Measurements from ENCODE around the gene COL27A1. TPM values are rescaled to one million over a fixed set of nuclear protein-coding genes. Genes with fewer than 3 reads are reported as not detected.

COL27A1 gene
- 1 to 10 TPM; 2.7 to 3.7 TPM for total RNA-seq
- long read RNA-seq, partial matches to known transcripts = 2 of 2 reads
- long read RNA-seq, other reads (novel, unspliced or antisense) = 0 of 2 reads

- DNase-seq (peak; percentile 64 to 84), ATAC-seq (peak; percentile 92)
- intact Hi-C loops (cut with DNase I, micrococcal nuclease) = loop anchor here (10.0 kb wide), 2 partner anchors 119 to 129 kb away; no protein-coding TSS in a partner anchor
These were observed at the start of gene COL27A1 for GRCh38 chr9:114155263-114155994. Gene COL27A1, plus strand, starts transcription at chr9:114155537. Its CDS starts 414 bp downstream, at chr9:114155951.

DNA sequence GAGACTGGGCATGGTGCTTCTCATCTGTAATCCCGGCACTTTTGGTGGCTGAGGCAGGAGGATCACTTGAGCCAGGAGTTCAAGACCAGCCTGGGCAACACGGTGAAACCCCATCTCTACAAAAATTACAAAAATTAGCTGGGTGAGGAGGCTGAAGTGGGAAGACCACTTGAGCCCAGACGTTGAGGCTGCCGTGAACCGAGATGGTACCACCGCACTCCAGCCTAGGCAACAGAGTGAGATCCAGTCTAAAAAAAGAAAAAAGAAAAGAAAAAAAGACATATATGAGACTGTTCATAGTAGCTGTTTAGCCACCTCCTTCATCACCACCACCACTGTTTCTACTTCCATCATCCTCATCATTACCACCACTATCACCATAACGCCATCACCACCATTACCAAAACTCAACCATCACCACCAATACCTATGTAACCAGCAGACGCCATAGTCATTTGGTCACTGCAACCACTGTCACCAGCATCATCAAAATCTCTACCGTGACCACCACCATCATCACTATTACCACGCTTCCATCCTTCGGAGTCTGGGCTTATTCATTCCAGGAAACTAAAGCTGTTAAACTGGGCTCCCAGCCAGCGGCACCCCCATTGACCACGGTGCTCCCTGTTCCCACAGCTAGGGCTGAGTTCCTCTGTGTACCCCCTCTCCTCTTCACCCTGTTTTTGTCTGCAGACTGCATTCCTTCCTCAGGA is 47.9 kb upstream of the COL27A1 start:
- intact Hi-C loops (cut with DNase I, micrococcal nuclease) = loop anchor here in 1 of 2 donors (5.0 kb wide), 1 partner anchor 185 kb away; no protein-coding TSS in a partner anchor
- ATAC-seq = peak; percentile 56
- DNase-seq = no peak

DNA sequence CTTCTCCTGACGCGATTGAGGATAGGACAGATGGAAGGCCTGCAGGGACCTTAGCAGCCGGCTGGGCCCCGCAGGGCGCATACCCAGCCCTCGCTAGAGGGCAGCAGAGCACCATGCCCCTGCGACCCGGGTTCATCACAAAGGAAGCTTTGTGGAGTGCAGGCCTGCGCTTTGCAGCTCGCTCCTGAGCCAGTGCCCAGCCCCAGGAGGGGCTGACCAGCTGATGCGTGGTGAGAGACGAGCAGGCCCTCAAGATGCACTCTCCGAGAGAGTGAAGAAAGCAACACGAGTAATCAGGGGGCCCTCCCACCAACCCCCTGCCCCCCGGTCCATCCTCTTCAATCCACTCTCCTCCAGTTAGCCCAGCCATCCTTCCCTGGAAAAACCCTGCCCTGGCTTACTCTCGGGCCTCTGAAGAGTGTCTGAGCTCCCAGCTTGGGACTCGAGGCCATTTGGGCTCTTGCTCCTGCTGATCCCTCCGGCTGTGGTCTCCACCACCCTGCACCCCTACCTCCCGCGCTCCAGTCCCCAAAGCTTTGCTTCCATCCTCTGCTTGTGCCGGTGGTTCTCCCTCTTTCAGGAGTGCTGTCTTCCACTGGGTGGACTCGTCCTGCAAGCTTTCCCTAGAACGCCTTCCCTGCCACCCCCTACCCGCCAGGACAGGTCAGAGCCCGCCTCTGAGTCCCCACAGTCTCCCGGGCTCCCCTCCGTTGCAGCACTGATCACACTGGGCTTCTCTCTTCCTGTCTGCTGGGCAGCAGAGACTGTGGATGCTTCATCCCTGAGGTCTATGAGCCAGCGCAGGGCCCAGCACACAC is 47.1 kb upstream of the COL27A1 start:
- intact Hi-C loops (cut with DNase I, micrococcal nuclease) = loop anchor here in 1 of 2 donors (5.0 kb wide), 1 partner anchor 184 kb away; no protein-coding TSS in a partner anchor
- peak; percentile 62 to 83 for DNase-seq
- peak; percentile 99 for ATAC-seq

- ATAC-seq = no peak
- DNase-seq = no peak
- intact Hi-C loops (cut with DNase I, micrococcal nuclease) = loop anchor here in 1 of 2 donors (5.0 kb wide), 1 partner anchor 183 kb away; no protein-coding TSS in a partner anchor
These were observed 46.2 kb upstream of the COL27A1 start for GRCh38 chr9:114109124-114109523.

DNA sequence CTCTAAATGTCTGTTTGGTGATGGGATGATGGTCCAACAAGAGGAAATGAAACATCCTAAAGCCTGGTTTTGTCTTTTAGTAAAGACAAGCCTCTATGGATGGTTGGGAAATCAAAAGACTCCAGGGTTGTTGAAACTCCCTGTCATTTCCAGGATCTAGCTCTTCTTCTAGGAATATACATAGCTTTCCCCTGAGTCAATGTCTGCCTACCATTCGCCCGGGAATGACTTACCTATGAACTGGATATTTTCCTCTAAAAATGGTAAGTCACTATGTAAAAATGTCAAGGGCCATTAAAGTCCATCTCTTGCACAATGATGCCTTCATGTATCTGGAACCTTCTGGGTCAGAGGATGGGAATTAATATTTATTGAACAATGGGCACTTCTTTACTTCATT is 45.2 kb upstream of the COL27A1 start:
- intact Hi-C loops (cut with DNase I, micrococcal nuclease) = no loop called here
- ATAC-seq (no peak), DNase-seq (no peak)

DNA sequence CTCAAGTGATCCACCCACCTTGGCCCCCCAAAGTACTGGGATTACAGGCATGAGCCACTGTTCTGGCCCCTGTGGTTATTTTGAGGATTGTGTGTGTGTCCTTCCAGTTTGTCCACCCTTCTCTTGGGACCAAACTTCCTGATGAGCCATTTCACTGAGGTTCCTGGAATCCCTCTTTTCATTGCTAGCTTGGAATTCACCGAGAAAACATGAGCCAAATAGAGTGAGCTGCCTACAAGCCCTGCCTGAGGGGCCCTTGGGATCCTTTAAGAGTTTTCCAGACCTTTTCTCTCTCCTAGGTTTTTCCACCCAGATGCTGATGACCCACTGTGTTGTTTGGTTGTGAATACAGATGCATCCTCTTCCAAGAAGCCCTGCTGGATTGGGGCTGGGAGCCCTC is 43.0 kb upstream of the COL27A1 start:
- ATAC-seq = no peak
- no peak for DNase-seq

GRCh38 chr9:114112778-114113584 is 42.4 kb upstream of the COL27A1 start:
- intact Hi-C loops (cut with DNase I, micrococcal nuclease) = no loop called here
- DNase-seq = peak; percentile 76 to 78
- peak; percentile 82 for ATAC-seq

More for the DNA sequence above, 43.0 kb upstream of the COL27A1 start:
- intact Hi-C loops (cut with DNase I, micrococcal nuclease) = no loop called here

GRCh38 chr9:114114364-114114763 is 41.0 kb upstream of the COL27A1 start:
- intact Hi-C loops (cut with DNase I, micrococcal nuclease) = no loop called here
- no peak for ATAC-seq
- no peak for DNase-seq

- DNase-seq = no peak
- intact Hi-C loops (cut with DNase I, micrococcal nuclease) = no loop called here
- no peak for ATAC-seq
These were observed 39.6 kb upstream of the COL27A1 start for GRCh38 chr9:114115654-114116125.

DNA sequence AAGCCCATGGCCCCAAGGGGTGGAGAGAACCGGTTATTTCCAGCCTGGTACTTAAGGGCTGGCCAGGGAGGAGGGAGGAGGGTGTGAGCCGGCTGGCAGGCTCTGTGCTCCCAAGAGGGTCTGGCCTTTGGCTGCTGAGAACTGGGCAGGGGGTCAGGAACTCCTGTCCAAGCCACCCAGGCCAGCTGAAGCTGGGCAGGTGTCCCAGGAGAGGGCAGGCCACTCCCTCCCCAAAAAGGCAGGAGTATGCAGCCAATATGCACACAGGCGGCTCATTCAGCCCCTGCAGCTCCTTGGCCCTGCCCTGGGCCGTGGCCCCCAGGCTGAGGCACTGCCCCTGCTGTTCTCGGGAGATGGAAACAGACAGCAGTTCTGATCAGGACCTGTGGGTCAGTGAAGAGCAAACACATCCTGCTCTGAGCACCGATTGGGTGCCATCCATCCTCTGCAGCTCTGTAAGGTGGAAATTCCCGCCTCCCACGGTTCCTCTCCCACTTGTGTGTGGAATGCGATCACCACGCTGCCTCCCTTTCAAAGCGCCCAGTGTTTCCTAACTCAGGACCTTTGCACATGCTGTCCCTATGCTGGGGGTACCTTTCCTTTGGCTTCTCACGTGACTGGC is 39.1 kb upstream of the COL27A1 start:
- DNase-seq (no peak), ATAC-seq (no peak)

DNA sequence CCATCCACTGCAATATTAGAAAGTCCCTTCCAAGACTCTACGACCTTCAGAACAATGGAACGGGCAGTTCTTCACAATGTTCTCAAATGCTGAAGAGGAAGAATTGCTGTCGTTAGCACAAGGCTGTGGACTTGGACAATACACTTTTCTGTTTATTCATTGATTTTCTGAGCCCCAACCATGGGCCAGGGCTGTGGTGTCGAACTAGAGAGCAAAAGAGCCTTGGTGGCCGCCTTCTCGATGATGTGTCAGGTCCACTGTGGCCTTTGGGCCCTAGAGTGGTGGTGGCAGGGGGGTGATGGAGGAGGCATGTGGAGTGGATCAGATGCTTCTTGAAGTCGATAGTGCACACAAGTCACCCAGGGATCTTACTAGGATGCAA is 37.7 kb upstream of the COL27A1 start:
- intact Hi-C loops (cut with DNase I, micrococcal nuclease) = no loop called here
- ATAC-seq = no peak
- no peak for DNase-seq

More for the DNA sequence above, 39.1 kb upstream of the COL27A1 start:
- intact Hi-C loops (cut with DNase I, micrococcal nuclease) = no loop called here

- intact Hi-C loops (cut with DNase I, micrococcal nuclease) = no loop called here
- DNase-seq (no peak), ATAC-seq (peak; percentile 31)
These were observed 37.1 kb upstream of the COL27A1 start for GRCh38 chr9:114117996-114118830.

- peak; percentile 46 for ATAC-seq
- intact Hi-C loops (cut with DNase I, micrococcal nuclease) = no loop called here
- DNase-seq = no peak
These were observed 35.8 kb upstream of the COL27A1 start for GRCh38 chr9:114119242-114120191.

DNA sequence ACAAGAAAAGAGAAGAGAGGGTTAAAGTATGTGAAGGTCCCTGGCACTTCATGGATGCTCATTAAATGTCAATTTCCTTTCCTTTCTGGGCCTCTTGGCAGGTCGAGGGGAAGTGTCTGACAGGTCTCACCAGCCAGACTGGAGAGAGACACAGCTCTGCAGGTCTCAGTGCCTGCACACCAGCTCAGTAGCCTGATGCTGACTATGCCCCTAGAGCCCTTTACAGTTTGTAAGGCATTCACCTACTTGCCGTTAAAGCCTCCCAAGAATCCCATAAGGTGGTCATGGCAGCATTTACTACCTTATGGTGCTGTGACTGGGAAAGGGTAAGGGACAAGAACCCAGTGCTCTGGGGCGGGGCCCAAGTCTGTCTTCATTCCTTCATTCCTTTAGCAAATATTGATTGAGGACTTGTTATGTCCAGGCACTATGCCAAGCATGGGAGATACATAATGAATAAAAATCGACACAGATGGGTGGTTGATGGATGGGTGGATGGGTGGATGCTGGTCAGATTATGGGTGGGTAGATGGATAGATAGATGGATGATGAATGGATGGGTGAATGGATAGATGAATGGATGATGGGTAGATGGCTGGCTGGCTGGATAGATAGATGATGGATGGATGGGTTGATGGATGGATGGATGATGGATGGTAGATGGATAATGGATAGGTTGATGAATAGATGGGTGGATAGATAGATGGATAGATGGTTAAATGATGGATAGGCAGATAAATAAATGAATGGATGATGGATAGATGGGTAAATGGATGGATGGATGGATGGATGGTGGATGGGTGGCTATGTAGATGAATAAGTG is 34.9 kb upstream of the COL27A1 start:
- DNase-seq = peak in 1 of 2 donors; percentile 36
- ATAC-seq = peak; percentile 81
- intact Hi-C loops (cut with DNase I, micrococcal nuclease) = no loop called here
